GM21528 (cell line): Measurements from ENCODE around the gene MYCN.

Source experiments
- ATAC-seq: cut with Tn5 transposase; IDR thresholded peaks from one replicate; pipeline ENCODE4 v1.9.1; 2021; ENCODE audit warnings: mild to moderate bottlenecking, moderate library complexity; ENCODE audit not compliant: unreplicated experiment, low FRiP score

The MYCN gene

GRCh38 chr2:15992457-15993231 lies 52.3 kb downstream of the MYCN start:
- no peak for ATAC-seq

- ATAC-seq, result no peak
These were observed 52.9 kb downstream of the MYCN start for GRCh38 chr2:15993232-15993610.

- ATAC-seq, result no peak
These were observed 53.3 kb downstream of the MYCN start for GRCh38 chr2:15993666-15994065.

GRCh38 chr2:15995603-15996002 lies 55.3 kb downstream of the MYCN start:
- no peak for ATAC-seq
